ENCODE data around the gene PLA2G7. TPM values are rescaled to one million over a fixed set of nuclear protein-coding genes. Genes with fewer than 3 reads are reported as not detected.

The PLA2G7 gene
- polyA plus RNA-seq, 1 donor from 2014 or later: 0.35 TPM

DNA sequence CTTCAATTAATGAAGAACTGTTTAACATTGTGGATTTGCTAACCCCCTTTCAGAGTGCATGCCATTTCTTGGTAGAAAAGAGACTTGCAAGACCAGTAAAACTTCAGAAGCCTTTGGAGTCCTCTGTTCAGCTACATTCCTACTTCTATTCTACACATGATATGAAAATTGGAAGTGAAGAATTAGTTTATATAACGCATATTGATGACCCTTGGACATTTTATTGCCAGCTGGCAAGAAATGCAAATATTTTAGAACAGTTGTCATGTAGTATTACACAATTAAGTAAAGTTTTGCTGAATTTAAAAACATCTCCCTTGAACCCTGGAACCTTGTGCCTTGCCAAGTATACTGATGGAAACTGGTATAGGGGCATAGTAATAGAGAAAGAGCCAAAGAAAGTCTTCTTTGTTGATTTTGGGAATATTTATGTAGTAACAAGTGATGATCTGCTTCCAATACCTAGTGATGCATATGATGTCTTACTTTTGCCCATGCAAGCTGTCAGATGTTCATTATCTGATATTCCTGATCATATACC is 44.2 kb downstream of the PLA2G7 start:
- TF ChIP-seq EZH2 (IDR thresholded peaks at IDR 0.05; ENCODE audit: borderline replicate concordance, insufficient read depth, low read length, poor library complexity, severe bottlenecking) (no peak), MXI1 (conservative IDR thresholded peaks at IDR 0.05; ENCODE audit: poor library complexity, severe bottlenecking) (no peak), TAF1 (IDR thresholded peaks at IDR 0.05; ENCODE audit: low read depth) (no peak), EP300 (conservative IDR thresholded peaks at IDR 0.05; ENCODE audit: poor library complexity, severe bottlenecking) (no peak), RAD21 (conservative IDR thresholded peaks at IDR 0.05) (no peak), POLR2AphosphoS5 (IDR thresholded peaks at IDR 0.05) (no peak)
- TF ChIP-seq, protein P1, sequence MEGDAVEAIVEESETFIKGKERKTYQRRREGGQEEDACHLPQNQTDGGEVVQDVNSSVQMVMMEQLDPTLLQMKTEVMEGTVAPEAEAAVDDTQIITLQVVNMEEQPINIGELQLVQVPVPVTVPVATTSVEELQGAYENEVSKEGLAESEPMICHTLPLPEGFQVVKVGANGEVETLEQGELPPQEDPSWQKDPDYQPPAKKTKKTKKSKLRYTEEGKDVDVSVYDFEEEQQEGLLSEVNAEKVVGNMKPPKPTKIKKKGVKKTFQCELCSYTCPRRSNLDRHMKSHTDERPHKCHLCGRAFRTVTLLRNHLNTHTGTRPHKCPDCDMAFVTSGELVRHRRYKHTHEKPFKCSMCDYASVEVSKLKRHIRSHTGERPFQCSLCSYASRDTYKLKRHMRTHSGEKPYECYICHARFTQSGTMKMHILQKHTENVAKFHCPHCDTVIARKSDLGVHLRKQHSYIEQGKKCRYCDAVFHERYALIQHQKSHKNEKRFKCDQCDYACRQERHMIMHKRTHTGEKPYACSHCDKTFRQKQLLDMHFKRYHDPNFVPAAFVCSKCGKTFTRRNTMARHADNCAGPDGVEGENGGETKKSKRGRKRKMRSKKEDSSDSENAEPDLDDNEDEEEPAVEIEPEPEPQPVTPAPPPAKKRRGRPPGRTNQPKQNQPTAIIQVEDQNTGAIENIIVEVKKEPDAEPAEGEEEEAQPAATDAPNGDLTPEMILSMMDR (IDR thresholded peaks at IDR 0.05; ENCODE audit: poor library complexity, severe bottlenecking): no peak
- TF ChIP-seq, protein P2, sequence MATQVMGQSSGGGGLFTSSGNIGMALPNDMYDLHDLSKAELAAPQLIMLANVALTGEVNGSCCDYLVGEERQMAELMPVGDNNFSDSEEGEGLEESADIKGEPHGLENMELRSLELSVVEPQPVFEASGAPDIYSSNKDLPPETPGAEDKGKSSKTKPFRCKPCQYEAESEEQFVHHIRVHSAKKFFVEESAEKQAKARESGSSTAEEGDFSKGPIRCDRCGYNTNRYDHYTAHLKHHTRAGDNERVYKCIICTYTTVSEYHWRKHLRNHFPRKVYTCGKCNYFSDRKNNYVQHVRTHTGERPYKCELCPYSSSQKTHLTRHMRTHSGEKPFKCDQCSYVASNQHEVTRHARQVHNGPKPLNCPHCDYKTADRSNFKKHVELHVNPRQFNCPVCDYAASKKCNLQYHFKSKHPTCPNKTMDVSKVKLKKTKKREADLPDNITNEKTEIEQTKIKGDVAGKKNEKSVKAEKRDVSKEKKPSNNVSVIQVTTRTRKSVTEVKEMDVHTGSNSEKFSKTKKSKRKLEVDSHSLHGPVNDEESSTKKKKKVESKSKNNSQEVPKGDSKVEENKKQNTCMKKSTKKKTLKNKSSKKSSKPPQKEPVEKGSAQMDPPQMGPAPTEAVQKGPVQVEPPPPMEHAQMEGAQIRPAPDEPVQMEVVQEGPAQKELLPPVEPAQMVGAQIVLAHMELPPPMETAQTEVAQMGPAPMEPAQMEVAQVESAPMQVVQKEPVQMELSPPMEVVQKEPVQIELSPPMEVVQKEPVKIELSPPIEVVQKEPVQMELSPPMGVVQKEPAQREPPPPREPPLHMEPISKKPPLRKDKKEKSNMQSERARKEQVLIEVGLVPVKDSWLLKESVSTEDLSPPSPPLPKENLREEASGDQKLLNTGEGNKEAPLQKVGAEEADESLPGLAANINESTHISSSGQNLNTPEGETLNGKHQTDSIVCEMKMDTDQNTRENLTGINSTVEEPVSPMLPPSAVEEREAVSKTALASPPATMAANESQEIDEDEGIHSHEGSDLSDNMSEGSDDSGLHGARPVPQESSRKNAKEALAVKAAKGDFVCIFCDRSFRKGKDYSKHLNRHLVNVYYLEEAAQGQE (IDR thresholded peaks at IDR 0.05; ENCODE audit: borderline replicate concordance): no peak
- H3K9ac ChIP-seq (ENCODE audit: low read length): no peak overlapping the region
- H2AFZ ChIP-seq (ENCODE audit: low read depth, low read length): no peak overlapping the region
- H4K20me1 ChIP-seq (ENCODE audit: insufficient read depth): no peaks in the 10 kb centered on the region
- no peaks in the 10 kb centered on the region for H3F3A ChIP-seq (ENCODE audit: insufficient read depth, low read length, poor library complexity, severe bottlenecking)
- H3K9me2 ChIP-seq (ENCODE audit: insufficient read depth, low read length): no peaks in the 10 kb centered on the region
- H3K4me2 ChIP-seq (ENCODE audit: low read length): no peak overlapping the region
- H3K4me3 ChIP-seq (ENCODE audit: low read length): no peak overlapping the region
- no peaks in the 10 kb centered on the region for H3K79me2 ChIP-seq (replicated peaks; ENCODE audit: insufficient read depth, low read length)
- no peak overlapping the region for H3K27ac ChIP-seq (ENCODE audit: low read length)
- H3K9me3 ChIP-seq (ENCODE audit: low read length): no peaks in the 10 kb centered on the region
- no peaks in the 10 kb centered on the region for H3K36me3 ChIP-seq (ENCODE audit: insufficient read depth, low read length)
- H3K27me3 ChIP-seq (ENCODE audit: insufficient read depth, low read depth, low read length): no peaks in the 10 kb centered on the region

DNA sequence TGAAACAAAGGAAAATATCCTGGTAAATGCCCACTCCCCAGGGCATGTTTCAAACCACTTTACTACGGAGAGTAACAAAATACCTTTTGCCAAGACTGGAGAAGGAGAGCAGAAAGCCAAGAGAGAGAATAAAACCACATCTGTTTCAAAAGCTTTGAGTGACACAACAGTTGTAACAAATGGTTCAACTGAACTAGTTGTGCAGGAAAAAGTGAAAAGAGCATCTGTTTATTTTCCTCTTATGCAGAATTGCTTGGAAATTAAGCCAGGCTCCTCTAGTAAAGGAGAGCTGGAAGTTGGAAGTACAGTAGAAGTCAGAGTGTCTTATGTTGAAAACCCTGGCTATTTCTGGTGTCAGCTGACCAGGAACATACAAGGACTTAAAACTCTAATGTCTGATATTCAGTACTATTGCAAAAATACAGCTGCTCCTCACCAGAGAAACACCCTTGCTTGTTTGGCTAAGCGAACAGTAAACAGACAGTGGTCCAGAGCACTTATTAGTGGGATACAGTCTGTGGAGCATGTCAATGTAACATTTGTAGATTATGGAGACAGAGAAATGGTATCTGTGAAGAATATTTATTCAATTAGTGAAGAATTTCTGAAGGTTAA is 44.9 kb downstream of the PLA2G7 start:
- Histone ChIP-seq H2AFZ (ENCODE audit: low read depth, low read length) (no peak overlapping the region), H4K20me1 (ENCODE audit: insufficient read depth) (no peaks in the 10 kb centered on the region), H3F3A (ENCODE audit: insufficient read depth, low read length, poor library complexity, severe bottlenecking) (no peaks in the 10 kb centered on the region), H3K9me2 (ENCODE audit: insufficient read depth, low read length) (no peaks in the 10 kb centered on the region), H3K27ac (ENCODE audit: low read length) (no peak overlapping the region), H3K4me2 (ENCODE audit: low read length) (no peak overlapping the region), H3K27me3 (ENCODE audit: insufficient read depth, low read depth, low read length) (no peaks in the 10 kb centered on the region), H3K4me3 (ENCODE audit: low read length) (no peak overlapping the region), H3K79me2 (replicated peaks; ENCODE audit: insufficient read depth, low read length) (no peaks in the 10 kb centered on the region), H3K36me3 (ENCODE audit: insufficient read depth, low read length) (no peaks in the 10 kb centered on the region), H3K9me3 (ENCODE audit: low read length) (no peaks in the 10 kb centered on the region), H3K9ac (ENCODE audit: low read length) (no peak overlapping the region)
- TF ChIP-seq EZH2 (IDR thresholded peaks at IDR 0.05; ENCODE audit: borderline replicate concordance, insufficient read depth, low read length, poor library complexity, severe bottlenecking) (no peak), EP300 (conservative IDR thresholded peaks at IDR 0.05; ENCODE audit: poor library complexity, severe bottlenecking) (no peak), RAD21 (conservative IDR thresholded peaks at IDR 0.05) (no peak), POLR2AphosphoS5 (IDR thresholded peaks at IDR 0.05) (no peak), SMC3 (conservative IDR thresholded peaks at IDR 0.05; ENCODE audit: poor library complexity) (no peak)
- TF ChIP-seq, protein P1 (IDR thresholded peaks at IDR 0.05; ENCODE audit: poor library complexity, severe bottlenecking): no peak

Measured in neural cell (in vitro differentiated cells).